CD4-positive, alpha-beta memory T cell (primary cell): ENCODE measurements around the gene TSPAN6. TPM values are rescaled to one million over a fixed set of nuclear protein-coding genes. Genes with fewer than 3 reads are reported as not detected.

Experiments used
- CTCF ChIA-PET: fragments of 350-600 bp; sonication (Branson Sonifier 250); formaldehyde crosslinking; loops from one replicate; lab custom pipeline; 2021; ENCODE audit warnings: inconsistent platforms; ENCODE audit not compliant: partially characterized antibody; lab: Charles Lee
- POLR2A ChIA-PET: fragments of 350-600 bp; sonication (Branson Sonifier 250); formaldehyde crosslinking; loops from one replicate; lab custom pipeline; 2021; ENCODE audit not compliant: partially characterized antibody; lab: Charles Lee
- DNase-seq, 5 donors: peaks; one replicate each; pipeline versions ENCODE4 v3.0.0 to v3.0.0-alpha.2; 2020 to 2022; ENCODE audit warnings: mixed read lengths in 1 of 5
- H3K27ac ChIP-seq: one replicate; pipeline ENCODE4 v1.7.0; 2013; ENCODE audit warnings: low read depth, low read length
- H3K27me3 ChIP-seq: 2 replicates; pipeline ENCODE4 v1.7.0; 2013; ENCODE audit warnings: mild to moderate bottlenecking, low read length, moderate library complexity; ENCODE audit not compliant: insufficient read depth
- H3K36me3 ChIP-seq: 2 replicates; pipeline ENCODE4 v1.7.0; 2013; ENCODE audit warnings: mild to moderate bottlenecking, low read length, moderate library complexity; ENCODE audit not compliant: insufficient read depth
- H3K4me1 ChIP-seq: 2 replicates; pipeline ENCODE4 v1.7.0; 2013; ENCODE audit warnings: mild to moderate bottlenecking, low read length, moderate library complexity; ENCODE audit not compliant: insufficient read depth
- H3K4me3 ChIP-seq, 2 donors: one replicate each; pipeline ENCODE4 v1.7.0; 2013; ENCODE audit warnings: low read length in 2 of 2, mild to moderate bottlenecking in 1 of 2
- H3K9me3 ChIP-seq, 2 donors: one replicate each; pipeline ENCODE4 v1.7.0; 2013; ENCODE audit warnings: low read length in 2 of 2, control low read depth in 1 of 2; ENCODE audit not compliant: control insufficient read depth in 1 of 2
- H3K27ac Mint-ChIP-seq, 7 donors: one replicate each; pipeline ENCODE4 v1.8.0; 2020 to 2021; ENCODE audit warnings: mixed read lengths in 7 of 7, mild to moderate bottlenecking in 6 of 7, inconsistent platforms in 3 of 7, moderate library complexity in 3 of 7
- H3K27me3 Mint-ChIP-seq, 2 donors: one replicate each; pipeline ENCODE4 v1.8.0; 2020 to 2021; ENCODE audit warnings: mixed read lengths in 2 of 2
- H3K36me3 Mint-ChIP-seq, 2 donors: one replicate each; pipeline ENCODE4 v1.8.0; 2020 to 2021; ENCODE audit warnings: mixed read lengths in 2 of 2, inconsistent platforms in 1 of 2, mild to moderate bottlenecking in 1 of 2
- H3K4me1 Mint-ChIP-seq, 4 donors: one replicate each; pipeline ENCODE4 v1.8.0; 2020 to 2021; ENCODE audit warnings: mixed read lengths in 4 of 4, mild to moderate bottlenecking in 1 of 4
- H3K4me3 Mint-ChIP-seq, 8 donors: one replicate each; pipeline ENCODE4 v1.8.0; 2020 to 2021; ENCODE audit warnings: mixed read lengths in 8 of 8, mild to moderate bottlenecking in 7 of 8, moderate library complexity in 6 of 8, inconsistent platforms in 3 of 8
- H3K9me3 Mint-ChIP-seq, 8 donors: one replicate each; pipeline ENCODE4 v1.8.0; 2020 to 2021; ENCODE audit warnings: mixed read lengths in 8 of 8, mild to moderate bottlenecking in 5 of 8, inconsistent platforms in 3 of 8, moderate library complexity in 1 of 8
- intact Hi-C: fragments of 100-400 bp; cut with micrococcal nuclease; formaldehyde crosslinking; loops from one replicate; pipeline ENCODE4 v1.15.1; 2023
- polyA plus RNA-seq, 2 donors: library from polyadenylated mRNA; unstranded; fragments of 300-500 nt; fragmentation: Illumina TruSeq; gene quantifications; one replicate each; pipeline ENCODE4 v1.2.3, GENCODE V29; 2021
- total RNA-seq, 2 experiments: library from RNA; stranded (reverse); gene quantifications; one replicate each; pipeline ENCODE4 v1.2.3, GENCODE V29; 2021

TSPAN6 gene
- total and polyA plus RNA-seq, 4 experiments from 2014 or later = 0.93 to 4.1 (median 2.5) TPM

DNA sequence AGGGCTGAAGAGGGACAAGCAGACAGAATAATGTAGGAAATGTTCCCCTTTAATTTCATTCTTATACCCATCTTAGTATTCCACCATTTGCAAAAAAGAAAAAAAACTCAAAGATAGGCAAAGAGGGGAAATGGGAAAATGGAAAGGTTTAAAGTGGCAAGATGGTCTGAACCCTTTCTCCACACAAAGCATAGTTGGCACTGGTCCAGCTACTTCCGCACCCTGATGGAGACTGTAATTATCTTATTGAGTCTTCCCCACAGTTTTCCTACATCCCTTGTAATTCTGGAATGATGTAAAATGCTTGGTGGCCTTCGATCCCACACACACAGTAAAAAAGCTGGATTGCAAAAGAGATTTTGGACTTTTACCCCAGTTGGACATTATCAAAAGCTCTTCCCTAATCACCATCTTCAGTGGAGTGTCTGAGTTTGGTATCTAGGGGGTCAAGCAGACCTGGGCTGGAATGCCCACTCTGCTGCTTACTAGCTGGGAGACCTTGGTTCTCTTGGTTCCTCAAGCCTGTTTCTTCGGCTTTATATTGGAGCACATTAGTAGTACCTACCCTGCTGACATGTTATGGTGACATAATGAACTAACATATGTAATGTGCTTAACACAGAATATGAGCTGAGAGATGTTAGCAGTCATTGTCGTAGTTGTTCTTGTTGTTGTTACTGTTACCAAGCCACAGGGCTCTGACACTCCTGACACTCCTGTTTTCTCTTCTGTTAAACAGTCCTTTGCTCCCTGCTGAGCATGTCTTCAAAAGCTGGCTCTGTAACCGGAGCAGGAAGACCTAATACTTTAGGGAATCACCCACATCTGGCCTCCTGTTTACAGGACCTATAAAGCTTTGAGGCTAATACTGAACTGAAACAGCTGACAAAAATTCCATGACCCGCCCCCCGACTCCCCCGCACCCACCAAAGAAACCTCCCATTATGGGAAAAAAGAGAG, 12.1 kb upstream of the TSPAN6 start:
- H3K27me3 Mint-ChIP-seq = peaks cover 3 to 9% of the 10 kb centered on the region in 2 donors
- CTCF ChIA-PET = no interaction called here
- Histone ChIP-seq H3K36me3 (no peaks in the 10 kb centered on the region), H3K9me3 (no peaks in the 10 kb centered on the region), H3K4me1 (no peaks in the 10 kb centered on the region), H3K4me3 (no peak overlapping the region), H3K27ac (no peak overlapping the region), H3K27me3 (no peaks in the 10 kb centered on the region)
- no peaks in the 10 kb centered on the region for H3K4me1 Mint-ChIP-seq
- no peaks in the 10 kb centered on the region for H3K36me3 Mint-ChIP-seq
- intact Hi-C loops = no loop called here
- DNase-seq = no peak
- H3K4me3 Mint-ChIP-seq = no peak overlapping the region
- H3K27ac Mint-ChIP-seq = no peak overlapping the region
- POLR2A ChIA-PET = no interaction called here
- no peaks in the 10 kb centered on the region for H3K9me3 Mint-ChIP-seq

DNA sequence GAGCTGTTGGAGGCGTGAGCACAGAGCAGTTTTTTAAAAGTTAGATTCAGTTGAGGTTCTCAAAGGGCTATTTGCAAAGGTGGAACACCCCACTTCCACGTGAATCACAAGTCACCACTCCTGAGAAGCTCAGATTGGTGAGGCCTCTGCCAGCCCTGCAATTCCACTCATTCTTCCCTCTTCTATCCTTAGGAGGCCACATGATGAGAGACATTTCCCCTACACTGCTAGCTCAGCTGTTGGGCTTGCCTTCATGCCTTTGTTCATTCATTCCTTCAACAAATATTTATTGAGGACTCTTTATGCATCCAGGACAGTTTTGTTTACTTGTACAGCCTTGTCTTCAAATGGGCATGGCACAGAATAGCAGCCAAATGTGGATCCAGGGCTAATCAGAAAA, 11.1 kb upstream of the TSPAN6 start:
- H3K9me3 Mint-ChIP-seq = no peaks in the 10 kb centered on the region
- intact Hi-C loops = no loop called here

DNA sequence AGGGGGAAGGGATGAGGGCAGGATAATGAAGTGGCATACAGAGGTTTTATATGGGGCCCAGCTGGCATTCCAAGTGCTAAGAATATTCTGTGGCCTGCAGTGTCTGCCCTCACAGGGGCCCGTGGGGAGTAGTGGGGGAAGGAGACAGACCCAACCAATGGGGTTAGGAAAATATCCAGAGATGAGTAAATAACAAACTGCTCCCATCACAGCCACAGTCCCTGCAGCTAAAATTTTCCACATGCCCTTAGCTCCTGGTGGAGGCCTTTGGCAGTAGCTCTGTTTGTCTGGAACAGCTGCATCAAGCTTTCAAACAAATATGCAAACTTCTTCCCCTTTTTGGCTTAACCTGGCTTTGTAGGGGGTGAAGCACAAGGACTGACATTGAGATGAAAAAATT, 10.5 kb upstream of the TSPAN6 start:
- no peaks in the 10 kb centered on the region for H3K27me3 ChIP-seq
- ChIA-PET CTCF (no interaction called here), POLR2A (no interaction called here)
- intact Hi-C loops = no loop called here
- H3K36me3 Mint-ChIP-seq = no peaks in the 10 kb centered on the region
- H3K4me1 ChIP-seq = no peaks in the 10 kb centered on the region
- H3K27ac ChIP-seq = no peak overlapping the region
- no peak overlapping the region for H3K4me3 ChIP-seq
- H3K36me3 ChIP-seq = no peaks in the 10 kb centered on the region
- H3K27me3 Mint-ChIP-seq = peaks cover 6 to 8% of the 10 kb centered on the region in 2 donors
- H3K4me3 Mint-ChIP-seq = no peak overlapping the region
- no peak overlapping the region for H3K27ac Mint-ChIP-seq
- H3K9me3 Mint-ChIP-seq = no peaks in the 10 kb centered on the region
- no peaks in the 10 kb centered on the region for H3K4me1 Mint-ChIP-seq
- no peak for DNase-seq
- H3K9me3 ChIP-seq = no peaks in the 10 kb centered on the region

More for the DNA sequence above, 11.1 kb upstream of the TSPAN6 start:
- Mint-ChIP-seq H3K4me3 (no peak overlapping the region), H3K4me1 (no peaks in the 10 kb centered on the region), H3K36me3 (no peaks in the 10 kb centered on the region), H3K27me3 (peaks cover 4 to 6% of the 10 kb centered on the region in 2 donors), H3K27ac (no peak overlapping the region)
- H3K9me3 ChIP-seq = no peaks in the 10 kb centered on the region
- POLR2A ChIA-PET = no interaction called here
- no peaks in the 10 kb centered on the region for H3K4me1 ChIP-seq
- no peaks in the 10 kb centered on the region for H3K36me3 ChIP-seq
- no peaks in the 10 kb centered on the region for H3K27me3 ChIP-seq
- H3K27ac ChIP-seq = no peak overlapping the region
- DNase-seq = no peak
- CTCF ChIA-PET = no interaction called here
- H3K4me3 ChIP-seq = no peak overlapping the region

DNA sequence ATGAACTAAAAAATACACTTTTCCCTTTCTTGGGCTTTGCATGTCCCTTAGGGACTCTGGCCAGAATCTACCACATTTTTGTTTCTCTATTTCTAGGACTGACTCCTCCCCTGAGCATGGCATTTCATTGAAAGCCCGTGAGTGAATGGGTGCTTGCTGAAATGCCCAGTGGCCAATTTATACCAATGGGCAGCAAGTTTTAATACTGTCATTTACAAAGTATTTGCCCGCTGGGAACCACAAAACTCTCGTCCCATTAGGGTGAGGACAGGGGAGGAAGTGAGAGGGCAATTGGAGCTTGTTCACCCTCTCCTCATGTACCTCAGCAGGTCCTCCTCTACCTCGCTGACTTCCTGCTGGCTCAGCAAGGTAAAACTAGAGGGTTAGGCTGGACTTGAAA, 8.5 kb upstream of the TSPAN6 start:
- H3K9me3 ChIP-seq = no peaks in the 10 kb centered on the region
- H3K36me3 ChIP-seq = no peaks in the 10 kb centered on the region
- H3K27me3 Mint-ChIP-seq = peaks cover 9 to 10% of the 10 kb centered on the region in 2 donors
- no peaks in the 10 kb centered on the region for H3K36me3 Mint-ChIP-seq
- ChIA-PET POLR2A (no interaction called here), CTCF (no interaction called here)
- H3K27ac Mint-ChIP-seq = no peak overlapping the region
- H3K27me3 ChIP-seq = no peaks in the 10 kb centered on the region
- no peaks in the 10 kb centered on the region for H3K9me3 Mint-ChIP-seq
- H3K4me3 Mint-ChIP-seq = no peak overlapping the region
- no peaks in the 10 kb centered on the region for H3K4me1 Mint-ChIP-seq
- H3K4me1 ChIP-seq = no peaks in the 10 kb centered on the region
- intact Hi-C loops = no loop called here
- no peak overlapping the region for H3K27ac ChIP-seq
- H3K4me3 ChIP-seq = no peak overlapping the region
- no peak for DNase-seq

DNA sequence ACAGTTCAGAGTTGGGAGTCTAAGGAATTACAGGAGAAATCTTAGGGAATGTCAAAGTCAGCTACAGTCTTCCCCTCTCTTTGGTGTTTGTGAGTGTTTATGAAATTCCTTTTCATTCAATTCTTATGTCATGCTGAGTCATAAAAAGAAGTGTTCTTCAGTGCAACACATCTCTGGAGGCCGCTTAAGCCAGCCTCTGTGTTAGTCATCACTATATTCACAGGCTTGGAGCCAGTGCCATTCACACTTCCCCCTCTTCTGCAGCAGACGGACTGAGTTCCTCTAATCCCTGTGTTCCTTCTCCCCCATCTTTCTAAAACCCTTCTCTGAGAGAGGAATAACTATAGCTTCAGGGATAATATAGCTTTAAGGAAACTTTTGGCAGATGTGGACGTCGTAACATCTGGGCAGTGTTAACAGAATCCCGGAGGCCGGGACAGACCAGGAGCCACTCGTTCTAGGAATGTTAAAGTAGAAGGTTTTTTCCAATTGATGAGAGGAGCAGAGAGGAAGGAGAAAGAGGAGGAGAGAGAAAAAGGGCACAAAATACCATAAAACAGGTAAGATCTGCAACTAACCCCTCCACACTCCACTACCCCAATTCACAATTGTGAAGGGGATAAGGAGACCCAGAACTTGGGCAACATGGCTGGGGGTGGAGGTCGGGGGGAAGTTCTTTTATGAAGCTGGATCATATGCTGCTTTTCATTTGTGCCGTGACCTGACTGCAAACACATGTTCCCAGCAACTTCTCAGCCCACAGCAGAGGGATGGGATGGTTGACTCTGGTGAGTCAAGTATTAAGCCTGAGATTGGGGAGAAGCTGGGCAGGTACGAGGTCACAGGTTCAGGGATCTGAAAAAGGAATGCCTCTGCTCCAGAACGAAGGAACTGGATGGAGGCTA, 7.6 kb upstream of the TSPAN6 start, which contains the start of gene SRPX2:
Gene SRPX2 (plus strand): TSS at position 244 of the 905 bp plus-strand sequence. CDS start 2,124 bp downstream, outside the sequence.
- no peaks in the 10 kb centered on the region for H3K36me3 ChIP-seq
- no peak for DNase-seq
- peaks cover 9 to 10% of the 10 kb centered on the region in 2 donors for H3K27me3 Mint-ChIP-seq
- H3K9me3 Mint-ChIP-seq = no peaks in the 10 kb centered on the region
- H3K36me3 Mint-ChIP-seq = no peaks in the 10 kb centered on the region
- H3K4me3 Mint-ChIP-seq = no peak within 1 kb of the TSS
- H3K4me1 ChIP-seq = no peaks in the 10 kb centered on the region
- H3K27me3 ChIP-seq = no peaks in the 10 kb centered on the region
- CTCF ChIA-PET = no interaction called here
- H3K4me3 ChIP-seq = no peak within 1 kb of the TSS
- no peak within 1 kb of the TSS for H3K27ac Mint-ChIP-seq
- no peaks in the 10 kb centered on the region for H3K4me1 Mint-ChIP-seq
- H3K9me3 ChIP-seq = no peaks in the 10 kb centered on the region
- intact Hi-C loops = no loop called here
- POLR2A ChIA-PET = no interaction called here
- H3K27ac ChIP-seq = no peak within 1 kb of the TSS

DNA sequence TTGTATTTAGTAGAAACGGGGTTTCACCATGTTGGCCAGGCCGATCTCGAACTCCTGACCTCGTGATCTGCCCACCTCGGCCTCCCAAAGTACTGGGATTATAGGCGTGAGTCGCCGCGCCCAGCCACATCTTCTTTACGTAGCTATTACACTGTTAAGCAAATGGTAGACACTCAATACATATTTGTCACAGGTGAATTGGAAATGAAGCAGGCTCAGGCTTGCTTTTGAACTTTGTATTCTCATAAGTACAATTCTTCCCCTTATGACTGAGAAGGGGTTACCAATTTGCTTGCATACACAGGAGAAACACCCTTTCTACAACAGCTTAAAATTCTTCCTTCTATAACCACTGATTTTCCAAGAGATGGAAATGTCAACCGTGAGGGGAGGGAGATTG, 6.6 kb upstream of the TSPAN6 start:
- H3K36me3 ChIP-seq = no peaks in the 10 kb centered on the region
- DNase-seq = no peak
- H3K4me3 Mint-ChIP-seq = no peak overlapping the region
- H3K9me3 Mint-ChIP-seq = no peaks in the 10 kb centered on the region
- H3K27me3 ChIP-seq = no peaks in the 10 kb centered on the region
- intact Hi-C loops = no loop called here
- no peak overlapping the region for H3K4me3 ChIP-seq
- POLR2A ChIA-PET = no interaction called here
- H3K4me1 Mint-ChIP-seq = no peaks in the 10 kb centered on the region
- no peak overlapping the region for H3K27ac Mint-ChIP-seq
- H3K4me1 ChIP-seq = no peaks in the 10 kb centered on the region
- H3K27ac ChIP-seq = no peak overlapping the region
- peaks cover 9 to 10% of the 10 kb centered on the region in 2 donors for H3K27me3 Mint-ChIP-seq
- CTCF ChIA-PET = no interaction called here
- no peaks in the 10 kb centered on the region for H3K36me3 Mint-ChIP-seq
- no peaks in the 10 kb centered on the region for H3K9me3 ChIP-seq

DNA sequence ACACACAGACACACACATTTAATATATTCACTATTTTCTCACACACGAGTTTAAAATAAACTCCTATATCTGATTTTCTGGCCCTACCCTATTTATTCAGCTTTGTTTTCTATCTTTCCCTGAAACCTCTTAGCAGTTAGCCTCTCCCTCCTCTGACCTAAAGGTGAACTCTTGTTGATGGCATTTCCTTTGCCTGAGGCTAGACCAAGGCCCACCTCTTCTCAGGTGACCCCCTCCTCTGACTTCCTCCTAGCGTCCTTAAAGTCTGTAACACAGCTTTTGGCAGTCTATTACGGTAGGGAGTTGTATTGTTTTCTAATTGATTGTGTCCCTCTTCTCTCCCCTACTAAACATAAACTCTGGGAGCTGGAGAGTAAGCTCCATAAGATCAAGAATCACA, 5.7 kb upstream of the TSPAN6 start:
- Histone ChIP-seq H3K4me1 (peaks cover under 1% of the 10 kb centered on the region), H3K27me3 (no peaks in the 10 kb centered on the region), H3K27ac (no peak overlapping the region), H3K4me3 (no peak overlapping the region), H3K9me3 (no peaks in the 10 kb centered on the region), H3K36me3 (no peaks in the 10 kb centered on the region)
- H3K4me3 Mint-ChIP-seq = no peak overlapping the region
- no peaks in the 10 kb centered on the region for H3K36me3 Mint-ChIP-seq
- no peak for DNase-seq
- H3K27me3 Mint-ChIP-seq = peaks cover 9 to 10% of the 10 kb centered on the region in 2 donors
- CTCF ChIA-PET = no interaction called here
- peak overlapping the region in 1 of 7 donors; percentile 32 for H3K27ac Mint-ChIP-seq
- intact Hi-C loops = no loop called here
- POLR2A ChIA-PET = no interaction called here
- H3K9me3 Mint-ChIP-seq = no peaks in the 10 kb centered on the region
- H3K4me1 Mint-ChIP-seq = peaks cover 0 to under 1% (median 0%) of the 10 kb centered on the region in 4 donors
